ENCODE data around the gene ZIC4.

Gene ZIC4

DNA sequence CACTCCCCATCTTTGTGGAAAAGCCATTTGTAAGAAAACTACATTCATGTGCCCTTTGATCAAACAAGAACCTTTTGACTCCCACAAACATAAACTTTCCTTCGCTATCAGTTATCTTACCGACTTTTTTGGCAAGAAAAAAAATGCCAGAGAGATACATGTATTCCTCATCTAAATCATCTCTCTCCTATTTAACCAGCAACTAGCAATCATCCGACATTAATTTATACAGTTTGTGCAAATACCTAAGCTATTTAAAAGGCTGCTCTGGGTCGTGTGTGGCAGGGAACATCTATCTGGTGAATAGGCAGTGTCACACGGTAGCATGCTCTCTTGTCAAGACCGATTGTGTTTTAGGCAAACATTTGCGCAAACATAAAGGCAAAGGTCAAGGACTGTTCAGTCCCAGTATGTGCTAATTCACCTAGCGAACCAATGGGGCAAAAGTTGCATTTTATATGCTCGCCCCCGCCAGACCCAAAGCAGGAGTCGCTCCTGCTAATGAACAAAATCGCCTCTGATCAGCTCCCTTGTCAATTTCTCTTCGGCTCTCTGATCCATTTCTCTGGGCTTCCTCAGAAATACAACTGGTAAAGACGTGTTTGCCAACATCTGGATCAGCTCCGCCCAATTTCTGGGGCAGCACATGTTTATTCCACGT lies 37.7 kb downstream of the ZIC4 start:
- no peak for DNase-seq
- no peaks in the 10 kb centered on the region for H3K9me3 Mint-ChIP-seq
- peaks cover 67% of the 10 kb centered on the region for H3K27me3 Mint-ChIP-seq
- no peak overlapping the region for H3K27ac Mint-ChIP-seq
- CTCF ChIA-PET = no interaction called here
- H3K36me3 Mint-ChIP-seq = no peaks in the 10 kb centered on the region
- no peaks in the 10 kb centered on the region for H3K4me1 Mint-ChIP-seq
- H3K4me3 Mint-ChIP-seq = no peak overlapping the region

DNA sequence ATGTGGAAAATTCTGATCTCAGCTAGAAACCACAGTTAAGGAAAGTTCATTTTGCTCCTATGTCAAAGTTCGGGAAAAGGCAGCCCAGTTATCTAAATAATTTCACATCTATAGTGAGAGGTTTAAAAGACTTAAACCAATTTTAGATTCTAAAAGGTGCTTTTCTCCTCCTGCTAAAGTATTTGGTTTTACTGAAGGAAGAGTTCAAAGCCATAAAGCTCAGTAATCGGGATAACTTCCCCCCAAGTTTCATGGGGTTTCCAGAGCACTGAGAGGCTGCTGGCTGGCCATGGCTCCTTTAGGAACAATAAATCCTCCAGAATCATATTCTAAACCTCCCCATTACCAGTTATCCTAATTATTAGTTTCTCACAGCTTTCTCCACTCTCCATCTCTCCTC lies 38.2 kb downstream of the ZIC4 start:
- CTCF ChIA-PET = no interaction called here
- H3K4me1 Mint-ChIP-seq = no peaks in the 10 kb centered on the region
- H3K27ac Mint-ChIP-seq = no peak overlapping the region
- peaks cover 62% of the 10 kb centered on the region for H3K27me3 Mint-ChIP-seq
- no peak for DNase-seq
- H3K4me3 Mint-ChIP-seq = no peak overlapping the region
- no peaks in the 10 kb centered on the region for H3K9me3 Mint-ChIP-seq
- H3K36me3 Mint-ChIP-seq = no peaks in the 10 kb centered on the region

DNA sequence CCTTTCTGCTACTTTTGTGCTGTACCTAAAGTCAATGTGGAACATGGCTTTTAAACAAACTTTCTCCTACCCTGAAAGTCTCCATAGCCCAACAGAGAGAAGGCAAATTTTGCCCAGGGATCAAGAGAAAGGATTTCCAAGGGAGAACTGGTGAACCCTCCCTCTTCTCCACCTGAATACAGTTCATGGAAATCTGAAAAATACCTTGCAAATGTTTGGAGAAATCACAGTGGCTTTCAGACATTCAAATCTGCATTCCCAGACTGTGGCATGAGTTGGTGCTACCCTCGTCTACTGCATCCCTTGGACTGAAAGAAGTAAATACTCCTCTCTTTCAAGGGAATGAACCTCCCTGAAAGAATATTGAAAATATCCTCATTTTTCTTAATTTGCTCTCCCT lies 38.7 kb downstream of the ZIC4 start:
- no peaks in the 10 kb centered on the region for H3K4me1 Mint-ChIP-seq
- H3K4me3 Mint-ChIP-seq = no peak overlapping the region
- CTCF ChIA-PET = no interaction called here
- DNase-seq = no peak
- H3K9me3 Mint-ChIP-seq = no peaks in the 10 kb centered on the region
- no peak overlapping the region for H3K27ac Mint-ChIP-seq
- no peaks in the 10 kb centered on the region for H3K36me3 Mint-ChIP-seq
- H3K27me3 Mint-ChIP-seq = peaks cover 57% of the 10 kb centered on the region

DNA sequence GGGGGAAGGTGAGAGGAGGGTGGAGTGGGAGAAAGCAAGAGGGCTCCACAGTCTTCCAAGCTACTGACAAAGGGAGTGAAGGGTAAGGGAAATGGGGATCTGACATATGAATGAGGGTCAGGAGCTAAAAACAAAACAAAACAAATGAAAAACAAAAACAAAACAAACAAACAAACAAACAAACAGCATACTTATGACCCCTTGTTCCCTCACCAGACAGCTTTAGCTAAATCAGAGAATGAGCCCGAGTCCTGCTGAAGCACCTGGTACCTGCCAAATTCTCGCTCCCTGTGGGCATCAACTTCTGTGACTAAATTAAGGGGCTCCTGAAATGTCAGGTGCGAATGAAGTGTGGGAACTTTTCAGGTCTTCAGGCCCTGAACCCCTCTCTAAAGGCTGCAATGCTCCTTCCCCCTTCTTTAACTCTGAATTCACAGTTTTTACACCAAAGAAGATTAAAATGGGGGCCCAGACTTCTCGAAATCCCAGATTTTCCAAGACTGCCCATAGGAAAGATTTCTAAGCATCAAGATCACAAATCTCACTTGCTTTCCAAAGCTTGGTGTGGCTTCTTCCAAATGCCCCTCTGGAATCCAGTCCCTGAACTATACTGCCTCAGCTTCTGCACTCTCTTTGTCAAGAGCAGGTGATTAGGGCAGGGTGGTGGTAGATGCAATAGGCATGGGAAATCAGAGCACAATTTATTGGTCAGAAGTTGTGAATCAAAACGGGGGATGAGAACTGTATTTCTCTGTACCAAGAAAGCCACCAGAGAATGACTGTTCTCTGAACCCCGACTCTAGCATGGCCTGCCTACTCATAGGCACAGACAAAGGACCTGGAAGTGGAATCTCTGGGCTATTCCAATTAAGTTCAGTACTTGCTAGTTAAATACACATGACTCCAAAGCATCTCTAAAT lies 40.9 kb downstream of the ZIC4 start:
- H3K4me1 Mint-ChIP-seq = no peaks in the 10 kb centered on the region
- H3K9me3 Mint-ChIP-seq = no peaks in the 10 kb centered on the region
- CTCF ChIA-PET = no interaction called here
- no peak overlapping the region for H3K27ac Mint-ChIP-seq
- no peak for DNase-seq
- H3K36me3 Mint-ChIP-seq = peaks cover 1% of the 10 kb centered on the region
- no peak overlapping the region for H3K4me3 Mint-ChIP-seq
- H3K27me3 Mint-ChIP-seq = peaks cover 50% of the 10 kb centered on the region

DNA sequence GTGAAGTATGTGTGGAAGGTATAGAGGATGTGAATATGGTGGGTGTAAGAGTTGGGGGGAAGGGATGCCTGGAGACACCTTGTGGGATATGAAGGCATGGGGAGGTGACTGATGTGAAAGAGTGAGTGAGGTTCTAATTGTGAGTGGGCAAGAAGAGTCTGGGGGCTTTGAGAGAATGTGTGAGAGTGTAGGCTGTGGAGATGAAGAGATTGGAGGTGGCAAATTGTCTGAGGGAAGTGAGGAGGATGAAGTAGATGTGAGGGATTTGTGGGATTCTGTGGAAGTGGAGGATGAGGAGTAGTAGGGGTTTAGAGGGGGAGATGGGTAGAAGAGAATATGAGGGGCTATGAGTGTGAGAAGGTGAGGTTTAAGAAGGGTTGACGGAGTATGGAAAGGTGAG lies 41.6 kb downstream of the ZIC4 start:
- H3K4me1 Mint-ChIP-seq = no peaks in the 10 kb centered on the region
- CTCF ChIA-PET = no interaction called here
- H3K36me3 Mint-ChIP-seq = peaks cover 1% of the 10 kb centered on the region
- no peak overlapping the region for H3K27ac Mint-ChIP-seq
- no peak overlapping the region for H3K4me3 Mint-ChIP-seq
- no peak for DNase-seq
- peaks cover 50% of the 10 kb centered on the region for H3K27me3 Mint-ChIP-seq
- H3K9me3 Mint-ChIP-seq = no peaks in the 10 kb centered on the region

DNA sequence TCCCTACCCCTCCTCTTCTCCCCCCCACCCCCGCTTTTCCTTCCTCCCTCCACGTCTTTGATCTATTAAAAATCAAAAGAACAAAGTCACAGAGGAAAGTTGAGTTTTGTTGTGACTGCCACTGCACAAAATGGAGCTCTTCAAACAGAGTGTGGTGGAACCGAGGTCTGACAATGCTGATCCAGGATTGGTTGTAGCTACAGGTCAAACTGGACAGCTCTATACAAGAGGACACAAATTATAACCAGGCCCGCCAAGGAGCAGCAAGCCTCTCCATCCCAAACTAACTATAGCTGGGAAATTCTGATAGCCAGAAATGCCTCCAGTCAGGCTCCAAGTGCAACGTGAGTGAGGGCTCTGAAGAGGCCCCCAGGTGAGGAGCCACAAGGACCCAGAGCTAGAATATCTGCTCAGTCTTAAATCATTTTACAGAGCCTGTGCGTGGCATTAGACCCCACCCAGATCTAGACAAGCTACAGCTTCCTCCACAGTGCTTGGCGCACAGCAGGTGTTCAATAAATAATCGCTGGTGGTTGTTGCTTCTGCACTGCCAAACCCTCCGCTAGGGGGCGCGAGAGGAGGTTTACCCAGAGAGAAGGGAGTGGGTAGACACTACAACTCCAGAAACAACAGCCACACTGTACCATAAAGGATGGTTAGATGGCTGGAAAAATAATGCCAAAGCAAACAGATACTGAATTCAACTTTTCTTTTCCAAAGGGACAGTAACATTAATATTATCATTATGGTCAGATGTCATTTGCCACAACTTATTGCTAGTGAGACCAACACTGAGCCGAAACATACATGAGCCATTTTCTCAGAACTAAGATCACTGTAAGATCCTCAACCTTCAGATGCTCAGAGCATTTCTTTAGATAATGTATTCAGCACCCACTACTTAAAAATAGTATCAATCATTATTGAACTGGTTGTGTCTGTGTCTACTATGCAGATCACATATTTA lies 44.6 kb downstream of the ZIC4 start:
- Mint-ChIP-seq H3K4me3 (no peak overlapping the region), H3K27ac (no peak overlapping the region), H3K36me3 (peaks cover 1% of the 10 kb centered on the region), H3K27me3 (peaks cover 57% of the 10 kb centered on the region), H3K4me1 (no peaks in the 10 kb centered on the region), H3K9me3 (no peaks in the 10 kb centered on the region)
- DNase-seq = peak; percentile 51
- CTCF ChIA-PET = no interaction called here

DNA sequence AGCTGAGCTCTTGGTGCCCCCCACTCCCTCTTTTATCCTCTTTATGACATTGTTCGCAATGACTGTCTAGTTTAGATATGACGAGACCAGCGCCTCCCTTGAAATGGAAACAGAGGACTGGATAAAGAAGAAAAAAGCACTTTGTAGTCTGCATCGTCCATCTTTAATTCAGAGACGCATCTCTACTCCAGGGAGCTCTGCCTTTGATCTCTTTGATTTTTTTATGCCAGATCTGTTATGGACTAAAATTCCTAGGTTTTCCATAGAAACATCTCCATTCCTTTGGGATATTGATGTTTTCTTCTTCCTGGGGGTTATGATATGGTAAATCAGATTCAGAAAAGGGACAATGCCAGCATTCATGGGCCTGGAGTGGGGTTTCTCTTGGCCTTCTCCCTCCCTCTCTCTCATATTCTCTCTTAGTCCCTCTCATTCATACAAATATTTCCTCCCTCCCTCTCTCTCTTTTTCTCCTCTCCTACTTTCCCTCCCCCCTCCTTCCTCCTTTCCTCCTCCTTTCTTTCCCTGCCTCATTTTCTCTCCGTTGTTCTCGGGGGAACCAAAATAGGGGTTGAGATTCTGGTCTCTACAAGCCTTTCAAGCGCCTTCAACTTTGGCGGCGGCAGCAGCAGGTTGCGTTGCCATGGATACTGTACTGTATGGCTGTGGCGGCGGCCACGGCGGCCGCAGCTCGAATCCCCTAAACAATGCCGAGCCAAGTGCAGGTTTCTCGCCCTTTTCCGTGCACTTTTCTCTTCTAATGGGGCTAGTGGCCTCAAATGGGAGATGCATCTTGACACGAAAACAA lies 45.5 kb downstream of the ZIC4 start:
- peaks cover 66% of the 10 kb centered on the region for H3K27me3 Mint-ChIP-seq
- no peak overlapping the region for H3K27ac Mint-ChIP-seq
- DNase-seq = no peak
- no peaks in the 10 kb centered on the region for H3K9me3 Mint-ChIP-seq
- CTCF ChIA-PET = interaction anchor here (0.8 kb wide), 1 partner anchor 33 kb away, joined by 3 read pairs; no protein-coding TSS in a partner anchor
- H3K36me3 Mint-ChIP-seq = peaks cover 1% of the 10 kb centered on the region
- no peaks in the 10 kb centered on the region for H3K4me1 Mint-ChIP-seq
- no peak overlapping the region for H3K4me3 Mint-ChIP-seq

DNA sequence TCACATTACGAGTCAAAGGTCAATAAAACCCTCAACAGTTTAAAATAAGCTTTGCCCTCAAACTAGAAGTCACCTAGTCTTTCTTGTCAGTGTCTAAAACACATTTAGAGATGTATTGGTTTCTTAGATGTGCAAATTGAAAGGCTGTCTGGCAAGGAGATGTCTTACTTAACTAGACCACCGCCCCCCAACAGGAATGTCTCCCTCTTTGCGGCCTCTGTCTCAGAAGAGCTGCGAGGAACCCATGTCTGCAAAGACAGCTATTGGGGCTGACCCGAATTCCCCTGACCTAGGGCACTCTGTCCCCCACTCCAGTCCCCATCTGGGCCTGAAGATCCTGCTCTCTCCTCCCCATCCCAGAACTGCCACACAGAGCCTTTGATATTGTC lies 46.3 kb downstream of the ZIC4 start:
- Mint-ChIP-seq H3K36me3 (peaks cover 1% of the 10 kb centered on the region), H3K27ac (no peak overlapping the region), H3K4me1 (no peaks in the 10 kb centered on the region), H3K9me3 (no peaks in the 10 kb centered on the region), H3K4me3 (no peak overlapping the region), H3K27me3 (peaks cover 72% of the 10 kb centered on the region)
- no peak for DNase-seq
- CTCF ChIA-PET = interaction anchor here (0.8 kb wide), 1 partner anchor 34 kb away, joined by 3 read pairs; no protein-coding TSS in a partner anchor

DNA sequence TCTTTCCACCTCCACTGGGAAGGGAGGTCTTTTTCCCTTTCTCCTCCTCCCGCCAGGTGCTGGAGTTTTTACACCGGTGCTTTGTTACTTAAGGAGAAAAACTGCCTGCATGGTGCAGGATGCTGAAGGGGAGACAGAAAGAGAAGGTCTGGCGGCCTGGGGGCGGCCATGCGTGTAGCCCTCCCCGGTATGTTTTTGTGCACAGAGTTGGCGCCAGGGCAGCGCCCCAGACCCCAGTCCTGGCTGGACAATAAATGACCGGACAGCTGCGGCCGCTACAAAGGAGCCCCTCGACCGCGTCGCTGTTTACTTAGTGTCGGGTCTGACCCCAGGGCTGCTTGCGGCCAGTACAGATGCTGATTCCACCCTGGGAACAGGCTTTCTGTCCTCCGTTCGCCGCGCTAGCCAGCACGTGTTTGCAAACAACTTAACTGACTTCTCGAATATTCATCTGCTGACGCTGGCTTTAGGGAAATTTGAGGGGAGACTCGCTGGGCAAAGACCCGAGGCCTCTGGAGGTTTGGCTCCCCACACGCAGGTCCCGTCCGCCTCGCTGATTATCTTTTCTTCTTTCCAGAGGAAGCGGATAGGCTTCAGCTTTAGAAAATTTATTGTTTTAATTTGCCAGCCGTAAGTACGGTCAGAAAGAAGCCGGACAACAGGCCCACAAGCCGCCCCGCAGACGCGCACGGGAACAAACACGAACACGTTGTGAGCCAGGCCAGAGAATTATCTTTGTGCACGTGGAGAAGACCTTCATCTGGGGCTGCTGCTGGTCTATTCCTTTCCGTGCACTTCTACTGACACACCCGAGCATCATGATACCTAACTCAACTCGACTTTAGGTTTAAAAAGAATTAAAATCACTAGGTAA lies 46.9 kb downstream of the ZIC4 start:
- Mint-ChIP-seq H3K4me3 (no peak overlapping the region), H3K4me1 (no peaks in the 10 kb centered on the region), H3K36me3 (peaks cover 1% of the 10 kb centered on the region), H3K27ac (no peak overlapping the region), H3K27me3 (peaks cover 75% of the 10 kb centered on the region), H3K9me3 (no peaks in the 10 kb centered on the region)
- CTCF ChIA-PET = no interaction called here
- no peak for DNase-seq

DNA sequence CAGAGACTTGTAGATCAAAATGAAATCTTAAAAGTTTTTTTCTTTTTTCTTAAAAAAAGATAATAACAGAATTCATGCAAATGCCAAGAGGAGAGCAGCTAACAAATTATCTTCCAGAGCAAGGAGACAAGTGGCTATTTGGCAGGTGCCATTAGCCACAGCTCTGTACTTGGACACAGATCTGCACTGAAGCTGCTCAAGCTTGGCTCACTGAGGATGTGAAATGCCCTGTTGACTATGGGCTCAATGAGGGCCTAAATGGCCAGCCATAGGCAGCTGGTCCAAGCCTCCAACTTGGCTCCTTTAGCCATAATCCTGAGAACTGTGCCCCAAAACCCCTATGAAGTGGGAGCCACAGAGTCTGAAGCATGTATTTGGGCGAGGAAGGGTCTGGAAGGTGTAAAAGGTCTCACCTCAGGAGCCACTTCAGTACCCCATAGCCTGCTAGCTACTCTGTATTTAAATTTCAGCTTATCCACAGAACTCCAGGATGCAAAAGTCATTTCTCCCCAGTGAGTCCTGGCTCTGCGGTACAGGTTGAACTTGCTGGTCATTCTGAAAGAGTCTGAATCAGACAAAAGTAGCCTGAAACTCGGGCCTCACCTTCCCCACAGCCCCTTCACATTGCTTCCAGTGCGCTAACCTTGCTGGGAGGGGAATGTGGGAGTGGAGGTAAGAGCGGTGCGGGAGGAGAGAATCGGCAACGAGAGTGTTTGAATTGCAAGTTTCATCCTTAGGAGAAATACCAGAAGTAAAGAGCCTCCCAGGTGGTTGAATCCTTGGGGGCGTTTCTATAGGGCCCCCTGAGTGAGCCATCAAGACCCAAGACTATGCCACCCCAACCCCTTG lies 48.0 kb downstream of the ZIC4 start:
- DNase-seq = no peak
- H3K4me3 Mint-ChIP-seq = no peak overlapping the region
- H3K4me1 Mint-ChIP-seq = no peaks in the 10 kb centered on the region
- CTCF ChIA-PET = no interaction called here
- H3K9me3 Mint-ChIP-seq = no peaks in the 10 kb centered on the region
- no peak overlapping the region for H3K27ac Mint-ChIP-seq
- H3K27me3 Mint-ChIP-seq = peaks cover 78% of the 10 kb centered on the region
- peaks cover 1% of the 10 kb centered on the region for H3K36me3 Mint-ChIP-seq

DNA sequence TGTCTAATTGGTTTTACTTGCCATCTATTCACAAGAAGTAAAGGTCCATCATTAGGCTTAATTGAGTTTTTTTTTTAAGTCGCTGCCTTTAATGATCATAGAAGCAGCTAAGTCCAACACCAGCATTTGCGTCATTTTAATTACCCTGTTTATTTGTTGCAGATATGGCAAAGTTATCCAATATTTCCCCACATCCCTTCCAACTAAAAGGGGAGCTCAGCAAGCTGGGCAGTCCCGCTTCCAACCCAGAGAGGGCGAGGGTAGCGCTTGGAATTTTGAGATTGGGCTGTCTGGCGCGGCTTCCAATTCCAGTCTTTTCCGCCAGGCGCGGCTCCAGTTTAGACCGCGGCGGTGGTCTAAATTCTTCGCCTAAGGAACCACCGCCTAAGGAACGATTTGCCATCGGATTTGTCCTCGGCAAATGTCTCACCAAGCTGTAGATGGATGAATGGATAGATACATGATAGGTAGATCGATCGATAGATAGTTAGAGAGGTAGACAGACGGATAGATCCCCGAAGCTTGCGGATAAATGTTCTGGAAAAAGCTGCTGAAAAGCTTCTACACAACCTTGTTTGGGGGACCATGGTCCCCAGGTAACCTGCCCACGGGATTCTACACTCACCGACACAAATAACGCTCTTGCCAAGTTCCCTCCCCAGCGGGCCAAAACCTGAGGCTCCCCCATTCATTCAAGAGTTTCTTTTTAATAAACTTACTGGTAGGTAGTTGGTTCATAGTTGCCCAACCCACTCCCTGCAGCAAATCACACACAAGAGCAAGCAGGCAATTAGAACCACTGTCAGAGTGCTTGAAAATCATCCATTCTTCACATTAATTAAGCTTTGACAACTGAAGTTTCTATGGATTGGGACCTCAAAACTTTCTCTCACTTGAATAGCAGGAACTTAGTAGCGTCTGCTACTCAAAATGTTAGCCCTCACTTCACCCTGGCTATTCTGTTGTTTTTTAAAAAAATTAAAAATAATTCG lies 49.1 kb downstream of the ZIC4 start:
- Mint-ChIP-seq H3K36me3 (peaks cover 1% of the 10 kb centered on the region), H3K4me1 (no peaks in the 10 kb centered on the region), H3K27me3 (peaks cover 78% of the 10 kb centered on the region), H3K27ac (no peak overlapping the region), H3K9me3 (no peaks in the 10 kb centered on the region), H3K4me3 (no peak overlapping the region)
- no peak for DNase-seq
- CTCF ChIA-PET = no interaction called here
